ENCODE data around the gene NCAM2.

The NCAM2 gene

DNA sequence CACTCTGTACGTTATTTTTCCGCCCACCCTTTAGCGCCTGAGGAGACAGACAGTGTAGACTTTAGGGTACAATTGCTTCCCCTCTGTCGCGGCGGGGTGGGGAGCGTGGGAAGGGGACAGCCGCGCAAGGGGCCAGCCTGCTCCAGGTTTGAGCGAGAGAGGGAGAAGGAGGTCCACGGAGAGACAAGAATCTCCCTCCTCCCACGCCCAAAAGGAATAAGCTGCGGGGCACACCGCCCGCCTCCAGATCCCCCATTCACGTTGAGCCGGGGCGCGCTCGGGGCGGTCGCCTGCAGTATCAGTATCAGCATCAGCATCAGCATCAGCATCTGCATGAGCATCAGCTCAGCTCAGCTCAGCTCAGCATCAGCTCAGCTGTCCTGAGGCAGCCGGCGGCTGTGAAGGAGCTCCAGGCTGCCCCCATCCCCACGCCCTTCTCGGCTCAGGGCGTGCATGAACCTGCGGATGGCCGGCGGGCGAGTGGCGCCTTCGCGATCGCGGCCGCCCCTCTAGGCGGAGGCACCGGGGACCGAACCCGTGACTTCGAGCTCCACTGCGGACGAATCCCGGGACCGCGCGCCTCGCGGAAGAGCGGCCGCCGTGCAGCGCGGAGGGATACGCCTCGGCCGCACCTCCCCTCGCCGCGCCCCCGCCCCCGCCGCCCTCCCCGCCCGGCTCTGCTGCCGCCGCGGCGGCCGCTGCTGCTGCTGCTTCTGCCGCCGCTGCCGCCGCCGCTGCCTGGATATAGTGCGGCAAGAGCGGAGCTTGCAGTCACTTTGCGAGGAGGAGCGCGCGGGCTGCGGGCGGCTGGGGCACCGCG, at the start of gene NCAM2:
NCAM2 (plus strand) TSS at position 774 of the 820 bp plus-strand sequence.
- peak; percentile 8 to 11 for DNase-seq (ENCODE audit: low read depth in 2 of 2)

- DNase-seq (ENCODE audit: low read depth in 2 of 2) = no peak
Observed at GRCh38 chr21:20949884-20950283, 48.3 kb upstream of the NCAM2 start.

- DNase-seq (ENCODE audit: low read depth in 2 of 2) = no peak
Observed at GRCh38 chr21:20965816-20966215, 32.4 kb upstream of the NCAM2 start.

GRCh38 chr21:20968391-20968790, 29.8 kb upstream of the NCAM2 start:
- no peak for DNase-seq (ENCODE audit: low read depth in 2 of 2)

DNA sequence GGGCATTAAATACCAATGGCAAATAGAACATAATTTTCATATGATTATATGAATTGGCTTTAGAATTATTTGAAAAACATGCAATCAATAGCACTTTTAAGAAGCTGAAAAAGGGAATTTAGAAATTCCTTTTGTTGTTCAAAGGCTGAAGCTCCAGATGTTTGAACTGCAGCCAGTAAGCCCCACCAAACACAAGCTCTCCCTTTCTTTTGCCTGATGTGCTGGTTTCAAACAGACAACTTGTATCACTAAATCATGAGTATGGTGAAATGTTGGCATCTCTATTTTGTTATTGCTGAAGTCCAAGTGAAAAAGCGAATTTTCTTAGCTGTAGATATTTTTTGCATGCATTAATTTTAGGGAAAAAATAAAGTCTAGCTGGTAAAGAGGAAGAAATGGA, 27.5 kb upstream of the NCAM2 start:
- no peak for DNase-seq (ENCODE audit: low read depth in 2 of 2)

DNA sequence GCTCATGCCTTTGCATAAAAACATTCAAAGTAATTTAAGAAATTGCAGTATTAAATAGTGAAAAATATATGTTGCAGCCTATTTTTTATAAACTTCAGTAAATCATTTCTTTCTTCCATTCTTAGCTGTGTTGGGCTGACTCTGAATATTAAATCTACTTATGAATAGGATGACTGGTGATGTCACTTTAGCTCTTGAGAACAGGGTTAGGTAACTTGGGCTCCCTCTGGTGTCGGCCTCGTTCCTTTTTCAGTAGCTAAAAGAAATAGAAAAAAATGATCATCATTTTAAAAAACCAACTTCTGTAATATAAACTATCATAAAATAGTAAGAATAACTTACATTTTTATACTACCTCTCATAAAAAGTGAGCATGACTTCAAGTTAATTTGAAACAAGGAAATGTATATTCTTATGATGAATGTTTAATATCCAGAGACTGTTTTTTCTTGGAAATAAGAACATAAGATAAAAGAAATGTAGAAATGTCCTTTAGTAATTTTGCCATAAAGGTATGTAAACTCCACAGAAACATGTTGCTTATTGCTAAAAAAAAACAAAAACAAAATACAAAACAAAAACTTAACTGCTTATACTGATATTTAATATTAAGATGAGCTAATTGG, 26.8 kb upstream of the NCAM2 start:
- DNase-seq (ENCODE audit: low read depth in 2 of 2) = no peak

- no peak for DNase-seq (ENCODE audit: low read depth in 2 of 2)
Observed at GRCh38 chr21:20994790-20995189, 3.4 kb upstream of the NCAM2 start.

DNA sequence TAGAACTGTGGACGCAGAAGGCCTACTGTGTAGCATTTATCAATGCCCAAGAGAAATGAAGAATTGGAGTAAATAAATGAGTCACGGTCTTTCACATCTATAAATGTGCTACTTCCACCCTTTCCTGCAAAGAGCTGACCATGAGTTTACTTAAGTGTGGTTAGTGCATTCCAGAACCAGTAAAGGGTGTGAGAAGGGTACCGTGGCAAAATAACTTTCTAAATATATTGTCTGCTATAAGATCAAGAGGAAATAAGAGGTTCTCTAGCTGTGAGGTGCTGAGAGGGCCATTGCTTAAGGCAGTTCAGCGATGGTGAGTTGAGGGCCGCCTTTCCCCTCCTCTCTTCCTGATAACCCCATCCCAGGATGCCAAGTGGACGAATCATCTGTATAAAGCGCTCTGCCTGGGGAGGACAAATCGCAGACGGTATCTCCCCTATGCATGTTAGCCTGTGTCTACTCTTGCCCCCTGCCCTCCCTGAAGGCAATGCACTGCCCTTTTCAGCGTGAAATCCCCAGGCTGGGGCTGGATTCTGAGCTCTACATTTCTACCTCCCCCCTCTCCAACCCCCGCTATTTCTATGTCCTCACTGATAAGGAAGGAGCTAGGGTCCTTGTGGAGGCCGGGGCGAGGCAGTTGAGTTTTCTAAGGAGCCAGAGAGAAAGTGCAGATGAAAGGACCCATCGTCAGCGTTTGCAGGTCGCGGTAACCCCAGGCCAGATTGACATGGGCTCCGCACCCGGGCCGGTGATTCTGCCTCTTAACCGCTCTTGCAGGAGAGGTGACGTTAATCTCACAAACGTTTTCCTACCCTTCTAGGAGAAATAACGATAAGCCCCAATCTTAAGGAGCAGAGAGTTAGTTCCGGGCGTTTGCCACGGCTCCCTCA, 1.5 kb upstream of the NCAM2 start:
- DNase-seq (ENCODE audit: low read depth in 2 of 2) = no peak

- no peak for DNase-seq (ENCODE audit: low read depth in 2 of 2)
Observed at GRCh38 chr21:20997311-20997635, 936 bp upstream of the NCAM2 start.

GRCh38 chr21:20998456-20998789, 214 bp downstream of the NCAM2 start:
- no peak for DNase-seq (ENCODE audit: low read depth in 2 of 2)

DNA sequence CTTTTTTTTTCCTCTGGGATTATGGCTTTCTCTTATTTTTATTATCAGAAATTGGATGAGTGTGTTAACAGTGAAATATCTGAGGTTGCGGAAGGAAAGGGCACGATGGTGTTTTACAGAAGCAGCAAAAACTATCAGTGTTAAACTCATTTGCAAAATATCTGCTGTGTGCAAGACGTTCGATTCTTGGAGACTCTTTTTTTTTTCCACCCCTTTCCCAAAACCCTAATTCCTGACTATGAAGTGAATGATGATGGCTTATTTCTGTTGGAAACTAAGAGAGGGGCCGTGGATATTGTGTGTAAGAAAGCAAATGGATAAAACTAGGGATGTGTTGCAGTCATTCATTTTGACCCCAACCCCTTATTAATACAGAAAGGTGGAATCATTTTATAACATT, 677 bp downstream of the NCAM2 start:
- no peak for DNase-seq (ENCODE audit: low read depth in 2 of 2)

DNA sequence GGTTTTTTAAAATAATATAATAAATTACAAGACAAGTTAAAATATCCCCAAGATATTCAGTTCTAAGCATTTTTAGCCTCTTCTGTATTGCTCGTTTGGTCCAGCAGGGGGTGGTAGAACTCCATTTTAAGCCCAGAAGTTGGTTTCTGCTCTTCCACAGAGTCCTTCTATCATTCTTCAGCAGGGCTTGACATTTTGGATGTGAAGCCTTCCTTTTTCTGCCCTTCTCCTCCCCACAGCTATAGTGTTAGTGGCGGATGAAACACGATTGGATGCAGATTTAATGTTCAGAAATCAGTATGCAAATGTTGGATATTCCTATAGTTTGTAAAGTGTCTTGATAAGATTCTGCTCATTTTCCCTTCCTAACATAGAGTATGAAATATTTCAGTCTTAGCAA, 1.4 kb downstream of the NCAM2 start:
- DNase-seq (ENCODE audit: low read depth in 2 of 2) = no peak

GRCh38 chr21:21000591-21001175, 2.5 kb downstream of the NCAM2 start:
- DNase-seq (ENCODE audit: low read depth in 2 of 2) = no peak

GRCh38 chr21:21001591-21002100, 3.4 kb downstream of the NCAM2 start:
- DNase-seq (ENCODE audit: low read depth in 2 of 2) = no peak

GRCh38 chr21:21002153-21002552, 3.9 kb downstream of the NCAM2 start:
- DNase-seq (ENCODE audit: low read depth in 2 of 2) = no peak

DNA sequence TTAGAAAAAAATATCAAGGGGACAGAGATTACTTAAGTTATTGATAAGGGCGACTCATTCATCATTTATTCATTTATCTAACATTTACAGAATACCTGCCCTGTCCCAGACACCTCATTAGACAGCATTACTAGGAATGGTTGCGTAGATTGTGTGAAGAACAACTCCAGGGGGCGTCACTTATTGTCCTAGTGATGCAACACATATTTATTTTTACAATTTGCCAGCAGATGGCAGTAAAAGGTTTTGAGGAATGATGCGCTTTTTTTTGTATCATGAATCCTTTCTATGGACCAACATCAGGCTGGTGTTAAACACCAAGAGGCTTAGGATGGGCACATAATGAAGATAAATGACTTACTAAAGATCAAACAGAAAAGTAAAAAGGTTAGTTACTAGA, 5.5 kb downstream of the NCAM2 start:
- no peak for DNase-seq (ENCODE audit: low read depth in 2 of 2)

DNA sequence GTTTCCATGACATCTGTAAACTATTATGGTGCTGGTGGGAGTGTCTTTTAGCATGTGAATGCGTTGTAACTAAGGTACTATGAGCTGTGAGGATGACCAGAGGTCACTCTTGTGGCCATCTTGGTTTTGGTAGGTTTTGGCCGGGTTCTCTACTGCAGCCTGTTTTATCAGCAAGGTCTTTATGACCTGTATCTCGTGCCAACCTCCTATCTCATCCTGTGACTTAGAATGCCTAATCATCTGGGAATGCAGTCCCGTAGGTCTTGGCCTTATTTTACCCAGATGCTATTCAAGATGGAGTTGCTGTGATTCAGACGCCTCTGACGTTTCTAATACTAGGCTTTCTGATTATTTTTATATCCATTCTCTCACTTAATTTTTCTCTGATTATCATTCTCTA, 9.4 kb downstream of the NCAM2 start:
- DNase-seq (ENCODE audit: low read depth in 2 of 2) = no peak

DNA sequence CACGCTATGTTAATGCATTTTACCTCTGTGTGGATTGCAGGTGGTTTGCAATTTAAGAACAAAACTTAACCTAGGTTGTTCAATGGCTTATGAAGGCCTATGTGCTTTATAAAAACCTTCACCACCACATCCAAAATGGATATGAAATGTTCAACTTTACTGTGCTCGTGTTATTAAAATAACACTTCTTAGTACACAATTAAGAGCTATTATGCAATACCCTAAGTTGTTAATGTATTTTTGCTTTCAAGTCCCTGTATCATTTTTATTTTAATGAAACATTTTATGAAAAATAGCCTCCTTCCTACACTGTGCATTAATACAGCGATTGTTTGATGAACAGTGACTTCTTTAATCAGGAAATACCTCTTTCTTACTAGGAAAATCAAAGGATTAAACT, 12.0 kb downstream of the NCAM2 start:
- DNase-seq (ENCODE audit: low read depth in 2 of 2) = no peak

- DNase-seq (ENCODE audit: low read depth in 2 of 2) = no peak
Observed at GRCh38 chr21:21010698-21011097, 12.5 kb downstream of the NCAM2 start.

DNA sequence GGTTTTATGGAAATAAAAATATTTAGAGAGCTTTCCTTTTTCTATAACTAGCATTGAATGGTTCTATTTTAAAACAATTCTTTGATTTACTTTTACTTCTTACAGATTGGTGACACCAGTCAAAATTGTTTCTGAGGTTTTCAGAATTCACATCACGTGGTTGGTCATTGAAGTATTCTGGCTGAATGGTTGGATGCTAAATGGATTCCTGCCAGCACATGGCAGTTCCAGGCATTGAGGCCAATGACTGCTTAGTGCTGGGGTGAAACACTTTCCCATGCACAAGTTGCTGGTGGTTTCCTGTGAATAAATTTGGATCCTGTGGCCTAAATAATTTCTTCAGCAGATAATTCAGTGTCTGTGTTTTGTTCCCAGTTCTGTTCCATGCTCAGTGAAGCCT, 20.6 kb downstream of the NCAM2 start:
- DNase-seq (ENCODE audit: low read depth in 2 of 2) = no peak

GRCh38 chr21:21019681-21020080, 21.5 kb downstream of the NCAM2 start:
- DNase-seq (ENCODE audit: low read depth in 2 of 2) = no peak

GRCh38 chr21:21025742-21026141, 27.5 kb downstream of the NCAM2 start:
- DNase-seq (ENCODE audit: low read depth in 2 of 2) = no peak

Measured in stimulated activated CD8-positive, alpha-beta memory T cell treated with anti-CD3 and anti-CD28 coated beads, Interleukin-7, amount 100 ng/mL, for 1 hour (primary cell).